NCI-H1694 treated with DMSO at 0.1 percent for 48 hours (cell line): Measurements from ENCODE around the gene SLC39A11.
"Not testable (repeated sequence)": the region's sequence is repeated elsewhere in the genome, so short reads cannot be mapped to it uniquely, and the experiment has no call there.

ENCODE experiments used
- DNase-seq: peaks from one replicate; lab custom pipeline; 2025; lab: John Stamatoyannopoulos, UW

SLC39A11 gene

GRCh38 chr17:73092523-73093135 is at the start of gene SLC39A11:
SLC39A11 (minus strand) TSS chr17:73092688; CDS start chr17:73088764, 3,924 bp downstream.
- peak; percentile 92 for DNase-seq

- DNase-seq: no peak
Observed at GRCh38 chr17:73141411-73141810, 48.9 kb upstream of the SLC39A11 start.

GRCh38 chr17:73140566-73140965 is 48.1 kb upstream of the SLC39A11 start:
- DNase-seq: no peak

GRCh38 chr17:73139296-73139695 is 46.8 kb upstream of the SLC39A11 start:
- peak; percentile 14 for DNase-seq

- DNase-seq: peak; percentile 23
Observed at GRCh38 chr17:73138541-73139138, 46.2 kb upstream of the SLC39A11 start.

GRCh38 chr17:73137376-73137775 is 44.9 kb upstream of the SLC39A11 start:
- no peak for DNase-seq

GRCh38 chr17:73135766-73136165 is 43.3 kb upstream of the SLC39A11 start:
- no peak for DNase-seq

- no peak for DNase-seq
Observed at GRCh38 chr17:73133911-73134649, 41.6 kb upstream of the SLC39A11 start.

GRCh38 chr17:73132085-73132492 is 39.6 kb upstream of the SLC39A11 start:
- no peak for DNase-seq

- DNase-seq: not testable (repeated sequence)
Observed at GRCh38 chr17:73131439-73131838, 39.0 kb upstream of the SLC39A11 start.

- no peak for DNase-seq
Observed at GRCh38 chr17:73130977-73131376, 38.5 kb upstream of the SLC39A11 start.

GRCh38 chr17:73128496-73128895 is 36.0 kb upstream of the SLC39A11 start:
- no peak for DNase-seq

- no peak for DNase-seq
Observed at GRCh38 chr17:73126716-73127473, 34.4 kb upstream of the SLC39A11 start.

GRCh38 chr17:73123606-73124320 is 31.3 kb upstream of the SLC39A11 start:
- no peak for DNase-seq

GRCh38 chr17:73122953-73123605 is 30.6 kb upstream of the SLC39A11 start:
- DNase-seq: no peak

- DNase-seq: no peak
Observed at GRCh38 chr17:73121506-73121905, 29.0 kb upstream of the SLC39A11 start.

GRCh38 chr17:73119631-73120030 is 27.1 kb upstream of the SLC39A11 start:
- no peak for DNase-seq

- peak; percentile 98 for DNase-seq
Observed at GRCh38 chr17:73118951-73119391, 26.5 kb upstream of the SLC39A11 start.

- DNase-seq: peak; percentile 32
Observed at GRCh38 chr17:73118139-73118538, 25.7 kb upstream of the SLC39A11 start.

- no peak for DNase-seq
Observed at GRCh38 chr17:73112246-73112645, 19.8 kb upstream of the SLC39A11 start.

GRCh38 chr17:73111386-73111785 is 18.9 kb upstream of the SLC39A11 start:
- no peak for DNase-seq
